Measurements from ENCODE around the gene KNSTRN. TPM values are rescaled to one million over a fixed set of nuclear protein-coding genes. Genes with fewer than 3 reads are reported as not detected.

KNSTRN gene
- total and polyA plus RNA-seq, 2 experiments from 2014 or later: 67.9 to 80.4 TPM

DNA sequence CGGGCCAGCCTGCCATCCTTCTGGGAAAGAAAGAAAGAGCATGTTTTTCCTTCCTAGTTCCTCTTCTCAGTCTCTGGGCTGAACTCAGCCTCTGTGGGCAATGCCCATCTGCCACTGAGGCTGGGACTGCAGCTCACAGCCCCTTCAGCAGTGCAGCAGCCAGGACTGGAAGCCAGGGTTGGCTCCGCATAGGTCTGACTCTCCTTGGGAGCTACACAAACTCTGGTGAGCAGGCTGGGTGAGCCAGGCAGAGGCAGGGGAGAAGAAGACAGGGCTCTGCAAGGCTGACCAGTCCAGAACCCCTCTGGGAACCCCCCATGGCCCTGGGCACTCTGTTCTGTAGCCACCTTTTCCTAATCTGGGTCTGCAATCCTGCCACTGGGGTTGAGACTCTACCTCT lies 20.9 kb upstream of the KNSTRN start:
- H3K4me2 ChIP-seq: no peak overlapping the region
- H3K27ac ChIP-seq (ENCODE audit: low read depth): no peak overlapping the region
- H4K20me1 ChIP-seq (replicated peaks; ENCODE audit: insufficient read depth): no peaks in the 10 kb centered on the region
- Mint-ChIP-seq H3K36me3 (ENCODE audit: low read depth) (no peaks in the 10 kb centered on the region; the same call in 2 of the 3 replicates), H3K4me1 (peaks cover 14% of the 10 kb centered on the region), H3K27ac (no peak overlapping the region), H3K9me3 (peaks cover 3% of the 10 kb centered on the region; the same call in 1 of the 3 replicates), H3K27me3 (ENCODE audit: insufficient read depth, low read depth, poor library complexity) (peaks cover 19% of the 10 kb centered on the region), H3K4me3 (no peak overlapping the region)
- H3K79me2 ChIP-seq (replicated peaks; ENCODE audit: insufficient read depth): no peaks in the 10 kb centered on the region
- H3K4me3 ChIP-seq: no peak overlapping the region
- H3K27me3 ChIP-seq (ENCODE audit: insufficient read depth): peaks cover 26% of the 10 kb centered on the region
- peaks cover 17% of the 10 kb centered on the region for H3F3A ChIP-seq (replicated peaks; ENCODE audit: low read depth)
- H3K4me1 ChIP-seq (ENCODE audit: insufficient read depth): peaks cover 11% of the 10 kb centered on the region; the same call in 1 of the 2 replicates
- no peaks in the 10 kb centered on the region for H3K9me2 ChIP-seq (ENCODE audit: insufficient read depth)
- H2AFZ ChIP-seq: no peak overlapping the region
- H3K36me3 ChIP-seq (ENCODE audit: insufficient read depth): no peaks in the 10 kb centered on the region
- DNase-seq (ENCODE audit: low spot score) (no peak), ATAC-seq (no peak)
- TF ChIP-seq, protein P1, sequence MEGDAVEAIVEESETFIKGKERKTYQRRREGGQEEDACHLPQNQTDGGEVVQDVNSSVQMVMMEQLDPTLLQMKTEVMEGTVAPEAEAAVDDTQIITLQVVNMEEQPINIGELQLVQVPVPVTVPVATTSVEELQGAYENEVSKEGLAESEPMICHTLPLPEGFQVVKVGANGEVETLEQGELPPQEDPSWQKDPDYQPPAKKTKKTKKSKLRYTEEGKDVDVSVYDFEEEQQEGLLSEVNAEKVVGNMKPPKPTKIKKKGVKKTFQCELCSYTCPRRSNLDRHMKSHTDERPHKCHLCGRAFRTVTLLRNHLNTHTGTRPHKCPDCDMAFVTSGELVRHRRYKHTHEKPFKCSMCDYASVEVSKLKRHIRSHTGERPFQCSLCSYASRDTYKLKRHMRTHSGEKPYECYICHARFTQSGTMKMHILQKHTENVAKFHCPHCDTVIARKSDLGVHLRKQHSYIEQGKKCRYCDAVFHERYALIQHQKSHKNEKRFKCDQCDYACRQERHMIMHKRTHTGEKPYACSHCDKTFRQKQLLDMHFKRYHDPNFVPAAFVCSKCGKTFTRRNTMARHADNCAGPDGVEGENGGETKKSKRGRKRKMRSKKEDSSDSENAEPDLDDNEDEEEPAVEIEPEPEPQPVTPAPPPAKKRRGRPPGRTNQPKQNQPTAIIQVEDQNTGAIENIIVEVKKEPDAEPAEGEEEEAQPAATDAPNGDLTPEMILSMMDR (conservative IDR thresholded peaks at IDR 0.05; ENCODE audit: low read depth in 2 of 2): no peak

DNA sequence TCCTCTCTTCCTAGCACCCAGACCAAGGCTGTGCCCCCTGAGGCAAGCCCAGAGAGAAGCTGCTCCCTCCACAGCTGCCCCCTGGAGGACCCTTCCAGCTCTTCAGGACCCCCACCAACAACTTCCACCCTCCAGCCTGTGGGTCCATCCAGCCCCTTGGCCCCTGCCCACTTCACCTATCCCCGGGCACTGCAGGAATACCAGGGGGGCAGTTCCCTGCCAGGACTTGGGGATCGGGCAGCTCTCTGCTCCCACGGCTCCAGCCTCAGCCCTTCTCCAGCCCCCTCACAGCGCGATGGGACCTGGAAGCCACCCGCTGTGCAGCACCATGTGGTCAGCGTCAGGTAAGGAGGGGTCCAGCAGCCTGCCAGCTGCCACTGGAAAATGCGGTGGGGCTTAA lies 18.9 kb upstream of the KNSTRN start:
- no peak overlapping the region for H3K4me3 ChIP-seq
- peaks cover 6% of the 10 kb centered on the region; the same call in 1 of the 2 replicates for H3K4me1 ChIP-seq (ENCODE audit: insufficient read depth)
- Mint-ChIP-seq H3K4me1 (peaks cover 14% of the 10 kb centered on the region), H3K36me3 (ENCODE audit: low read depth) (no peaks in the 10 kb centered on the region; the same call in 2 of the 3 replicates), H3K27ac (no peak overlapping the region), H3K4me3 (no peak overlapping the region), H3K9me3 (peaks cover 3% of the 10 kb centered on the region; the same call in 2 of the 3 replicates), H3K27me3 (ENCODE audit: insufficient read depth, low read depth, poor library complexity) (peaks cover 26% of the 10 kb centered on the region)
- DNase-seq (ENCODE audit: low spot score): no peak
- H3K79me2 ChIP-seq (replicated peaks; ENCODE audit: insufficient read depth): no peaks in the 10 kb centered on the region
- H4K20me1 ChIP-seq (replicated peaks; ENCODE audit: insufficient read depth): no peaks in the 10 kb centered on the region
- H3K27me3 ChIP-seq (ENCODE audit: insufficient read depth): peaks cover 31% of the 10 kb centered on the region
- H3K9me2 ChIP-seq (ENCODE audit: insufficient read depth): no peaks in the 10 kb centered on the region
- H3K27ac ChIP-seq (ENCODE audit: low read depth): no peak overlapping the region
- H3F3A ChIP-seq (replicated peaks; ENCODE audit: low read depth): peaks cover 10% of the 10 kb centered on the region; the same call in 1 of the 2 replicates
- TF ChIP-seq, protein P2, sequence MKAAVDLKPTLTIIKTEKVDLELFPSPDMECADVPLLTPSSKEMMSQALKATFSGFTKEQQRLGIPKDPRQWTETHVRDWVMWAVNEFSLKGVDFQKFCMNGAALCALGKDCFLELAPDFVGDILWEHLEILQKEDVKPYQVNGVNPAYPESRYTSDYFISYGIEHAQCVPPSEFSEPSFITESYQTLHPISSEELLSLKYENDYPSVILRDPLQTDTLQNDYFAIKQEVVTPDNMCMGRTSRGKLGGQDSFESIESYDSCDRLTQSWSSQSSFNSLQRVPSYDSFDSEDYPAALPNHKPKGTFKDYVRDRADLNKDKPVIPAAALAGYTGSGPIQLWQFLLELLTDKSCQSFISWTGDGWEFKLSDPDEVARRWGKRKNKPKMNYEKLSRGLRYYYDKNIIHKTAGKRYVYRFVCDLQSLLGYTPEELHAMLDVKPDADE (IDR thresholded peaks at IDR 0.05): no peak
- TF ChIP-seq POLR2AphosphoS5 (IDR thresholded peaks at IDR 0.05; ENCODE audit: low read depth): no peak
- H3K4me2 ChIP-seq: no peak overlapping the region
- H3K36me3 ChIP-seq (ENCODE audit: insufficient read depth): no peaks in the 10 kb centered on the region
- no peak for ATAC-seq
- no peak overlapping the region for H2AFZ ChIP-seq

- Mint-ChIP-seq H3K36me3 (ENCODE audit: low read depth) (no peaks in the 10 kb centered on the region; the same call in 2 of the 3 replicates), H3K4me3 (no peak overlapping the region), H3K27ac (no peak overlapping the region), H3K9me3 (peaks cover 2% of the 10 kb centered on the region; the same call in 2 of the 3 replicates), H3K27me3 (ENCODE audit: insufficient read depth, low read depth, poor library complexity) (peaks cover 30% of the 10 kb centered on the region), H3K4me1 (peaks cover 12% of the 10 kb centered on the region)
- H3K4me1 ChIP-seq (ENCODE audit: insufficient read depth): peaks cover under 1% of the 10 kb centered on the region; the same call in 1 of the 2 replicates
- H3K27ac ChIP-seq (ENCODE audit: low read depth): no peak overlapping the region
- no peak overlapping the region for H3K4me2 ChIP-seq
- ATAC-seq: no peak
- H3K27me3 ChIP-seq (ENCODE audit: insufficient read depth): peaks cover 34% of the 10 kb centered on the region
- no peaks in the 10 kb centered on the region for H3K36me3 ChIP-seq (ENCODE audit: insufficient read depth)
- no peaks in the 10 kb centered on the region for H3K9me2 ChIP-seq (ENCODE audit: insufficient read depth)
- H3F3A ChIP-seq (replicated peaks; ENCODE audit: low read depth): peaks cover 3% of the 10 kb centered on the region; the same call in 1 of the 2 replicates
- H3K79me2 ChIP-seq (replicated peaks; ENCODE audit: insufficient read depth): no peaks in the 10 kb centered on the region
- H4K20me1 ChIP-seq (replicated peaks; ENCODE audit: insufficient read depth): no peaks in the 10 kb centered on the region
- H2AFZ ChIP-seq: no peak overlapping the region
- no peak for DNase-seq (ENCODE audit: low spot score)
- H3K4me3 ChIP-seq: no peak overlapping the region
- TF ChIP-seq STAT1 (IDR thresholded peaks at IDR 0.05; ENCODE audit: unreplicated experiment) (no peak), NANOG (IDR thresholded peaks at IDR 0.05; ENCODE audit: borderline replicate concordance) (no peak)
- TF ChIP-seq, protein P2 (IDR thresholded peaks at IDR 0.05): no peak
- TF ChIP-seq, protein P3, sequence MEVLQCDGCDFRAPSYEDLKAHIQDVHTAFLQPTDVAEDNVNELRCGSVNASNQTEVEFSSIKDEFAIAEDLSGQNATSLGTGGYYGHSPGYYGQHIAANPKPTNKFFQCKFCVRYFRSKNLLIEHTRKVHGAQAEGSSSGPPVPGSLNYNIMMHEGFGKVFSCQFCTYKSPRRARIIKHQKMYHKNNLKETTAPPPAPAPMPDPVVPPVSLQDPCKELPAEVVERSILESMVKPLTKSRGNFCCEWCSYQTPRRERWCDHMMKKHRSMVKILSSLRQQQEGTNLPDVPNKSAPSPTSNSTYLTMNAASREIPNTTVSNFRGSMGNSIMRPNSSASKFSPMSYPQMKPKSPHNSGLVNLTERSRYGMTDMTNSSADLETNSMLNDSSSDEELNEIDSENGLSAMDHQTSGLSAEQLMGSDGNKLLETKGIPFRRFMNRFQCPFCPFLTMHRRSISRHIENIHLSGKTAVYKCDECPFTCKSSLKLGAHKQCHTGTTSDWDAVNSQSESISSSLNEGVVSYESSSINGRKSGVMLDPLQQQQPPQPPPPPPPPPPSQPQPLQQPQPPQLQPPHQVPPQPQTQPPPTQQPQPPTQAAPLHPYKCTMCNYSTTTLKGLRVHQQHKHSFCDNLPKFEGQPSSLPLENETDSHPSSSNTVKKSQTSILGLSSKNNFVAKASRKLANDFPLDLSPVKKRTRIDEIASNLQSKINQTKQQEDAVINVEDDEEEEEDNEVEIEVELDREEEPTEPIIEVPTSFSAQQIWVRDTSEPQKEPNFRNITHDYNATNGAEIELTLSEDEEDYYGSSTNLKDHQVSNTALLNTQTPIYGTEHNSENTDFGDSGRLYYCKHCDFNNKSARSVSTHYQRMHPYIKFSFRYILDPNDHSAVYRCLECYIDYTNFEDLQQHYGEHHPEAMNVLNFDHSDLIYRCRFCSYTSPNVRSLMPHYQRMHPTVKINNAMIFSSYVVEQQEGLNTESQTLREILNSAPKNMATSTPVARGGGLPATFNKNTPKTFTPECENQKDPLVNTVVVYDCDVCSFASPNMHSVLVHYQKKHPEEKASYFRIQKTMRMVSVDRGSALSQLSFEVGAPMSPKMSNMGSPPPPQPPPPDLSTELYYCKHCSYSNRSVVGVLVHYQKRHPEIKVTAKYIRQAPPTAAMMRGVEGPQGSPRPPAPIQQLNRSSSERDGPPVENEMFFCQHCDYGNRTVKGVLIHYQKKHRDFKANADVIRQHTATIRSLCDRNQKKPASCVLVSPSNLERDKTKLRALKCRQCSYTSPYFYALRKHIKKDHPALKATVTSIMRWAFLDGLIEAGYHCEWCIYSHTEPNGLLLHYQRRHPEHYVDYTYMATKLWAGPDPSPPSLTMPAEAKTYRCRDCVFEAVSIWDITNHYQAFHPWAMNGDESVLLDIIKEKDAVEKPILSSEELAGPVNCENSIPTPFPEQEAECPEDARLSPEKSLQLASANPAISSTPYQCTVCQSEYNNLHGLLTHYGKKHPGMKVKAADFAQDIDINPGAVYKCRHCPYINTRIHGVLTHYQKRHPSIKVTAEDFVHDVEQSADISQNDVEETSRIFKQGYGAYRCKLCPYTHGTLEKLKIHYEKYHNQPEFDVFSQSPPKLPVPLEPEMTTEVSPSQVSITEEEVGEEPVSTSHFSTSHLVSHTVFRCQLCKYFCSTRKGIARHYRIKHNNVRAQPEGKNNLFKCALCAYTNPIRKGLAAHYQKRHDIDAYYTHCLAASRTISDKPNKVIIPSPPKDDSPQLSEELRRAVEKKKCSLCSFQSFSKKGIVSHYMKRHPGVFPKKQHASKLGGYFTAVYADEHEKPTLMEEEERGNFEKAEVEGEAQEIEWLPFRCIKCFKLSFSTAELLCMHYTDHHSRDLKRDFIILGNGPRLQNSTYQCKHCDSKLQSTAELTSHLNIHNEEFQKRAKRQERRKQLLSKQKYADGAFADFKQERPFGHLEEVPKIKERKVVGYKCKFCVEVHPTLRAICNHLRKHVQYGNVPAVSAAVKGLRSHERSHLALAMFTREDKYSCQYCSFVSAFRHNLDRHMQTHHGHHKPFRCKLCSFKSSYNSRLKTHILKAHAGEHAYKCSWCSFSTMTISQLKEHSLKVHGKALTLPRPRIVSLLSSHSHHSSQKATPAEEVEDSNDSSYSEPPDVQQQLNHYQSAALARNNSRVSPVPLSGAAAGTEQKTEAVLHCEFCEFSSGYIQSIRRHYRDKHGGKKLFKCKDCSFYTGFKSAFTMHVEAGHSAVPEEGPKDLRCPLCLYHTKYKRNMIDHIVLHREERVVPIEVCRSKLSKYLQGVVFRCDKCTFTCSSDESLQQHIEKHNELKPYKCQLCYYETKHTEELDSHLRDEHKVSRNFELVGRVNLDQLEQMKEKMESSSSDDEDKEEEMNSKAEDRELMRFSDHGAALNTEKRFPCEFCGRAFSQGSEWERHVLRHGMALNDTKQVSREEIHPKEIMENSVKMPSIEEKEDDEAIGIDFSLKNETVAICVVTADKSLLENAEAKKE (CRISPR knock-in tag; IDR thresholded peaks at IDR 0.05): no peak
Measured at GRCh38 chr15:40364251-40364650, 18.3 kb upstream of the KNSTRN start.

All from GM23338 (cell line).